Heart left ventricle (tissue), 13 donors: ENCODE data around the gene NCOA3.

Experiments
- POLR2A ChIP-seq, 2 donors: fragments of 450-650 bp; IDR thresholded peaks; one replicate each; pipeline ENCODE4 v1.6.1; 2017; ENCODE audit warnings: antibody characterized with exemption in 2 of 2, mild to moderate bottlenecking in 2 of 2, moderate library complexity in 2 of 2
- TF ChIP-seq, protein P1 (sequence below), 12 donors: fragments of 200-600 bp; sonication (generic) in 4 of 12; IDR thresholded peaks; one replicate each; pipeline versions ENCODE4 v1.5.0 to v1.8.0; 2018 to 2022; ENCODE audit warnings: antibody characterized with exemption in 12 of 12, mild to moderate bottlenecking in 5 of 12
- donor health status: ischemic (EF 13 %, LVEDD 7.1; RV severe dilation, severe dysfunction).
- donor health status: DM: no; HTN: yes; CAD: no.
- donor health status: DM: no; HTN: no; CAD: no.
- donor health status: ischemic (EF 25% LVEDD 6.9; RV normal size, moderate dysfunction).
- donor health status: ischemic (EF 25% LVEDD 5.7; RV mildly dilated, moderate dysfunction).
- donor health status: ischemic (EF 35%, LVEDD 5.7; RV mildly dilated, moderate dysfunction).
- donor health status: nonischemic (EF 11% LVEDD 7.7; RV severe dilation, severe dysfunction).
- donor health status: DM: yes; HTN: yes; CAD: no.
- donor health status: PGD.
- donor health status: ischemic (EF 29% LVEDD 5.4; RV normal size, mild dysfunction).
- donor health status: nonischemic (EF 23%, LVEDD 6.1; RV moderate dilation, normal function).

DNA sequence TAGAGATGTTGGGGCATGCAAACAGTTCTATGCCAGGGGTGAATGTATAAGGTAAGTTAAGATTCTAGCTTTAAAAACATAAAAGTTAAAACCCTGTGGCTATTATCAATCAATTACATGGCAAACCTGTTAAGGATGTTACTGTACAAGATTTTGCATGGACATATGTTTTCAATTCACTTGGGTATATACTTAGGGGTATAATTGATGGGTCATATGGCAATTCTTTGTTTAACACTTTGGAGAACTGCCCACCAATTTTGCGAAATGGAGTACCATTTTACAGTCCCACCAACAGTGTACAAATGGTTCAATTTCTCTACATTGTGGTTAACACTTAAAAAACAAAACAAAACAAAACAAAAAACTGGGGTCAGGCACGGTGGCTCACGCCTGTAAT lies 9.4 kb upstream of the NCOA3 start:
- TF ChIP-seq, protein P1, sequence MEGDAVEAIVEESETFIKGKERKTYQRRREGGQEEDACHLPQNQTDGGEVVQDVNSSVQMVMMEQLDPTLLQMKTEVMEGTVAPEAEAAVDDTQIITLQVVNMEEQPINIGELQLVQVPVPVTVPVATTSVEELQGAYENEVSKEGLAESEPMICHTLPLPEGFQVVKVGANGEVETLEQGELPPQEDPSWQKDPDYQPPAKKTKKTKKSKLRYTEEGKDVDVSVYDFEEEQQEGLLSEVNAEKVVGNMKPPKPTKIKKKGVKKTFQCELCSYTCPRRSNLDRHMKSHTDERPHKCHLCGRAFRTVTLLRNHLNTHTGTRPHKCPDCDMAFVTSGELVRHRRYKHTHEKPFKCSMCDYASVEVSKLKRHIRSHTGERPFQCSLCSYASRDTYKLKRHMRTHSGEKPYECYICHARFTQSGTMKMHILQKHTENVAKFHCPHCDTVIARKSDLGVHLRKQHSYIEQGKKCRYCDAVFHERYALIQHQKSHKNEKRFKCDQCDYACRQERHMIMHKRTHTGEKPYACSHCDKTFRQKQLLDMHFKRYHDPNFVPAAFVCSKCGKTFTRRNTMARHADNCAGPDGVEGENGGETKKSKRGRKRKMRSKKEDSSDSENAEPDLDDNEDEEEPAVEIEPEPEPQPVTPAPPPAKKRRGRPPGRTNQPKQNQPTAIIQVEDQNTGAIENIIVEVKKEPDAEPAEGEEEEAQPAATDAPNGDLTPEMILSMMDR (IDR thresholded peaks at IDR 0.05) = no peak
- TF ChIP-seq POLR2A (IDR thresholded peaks at IDR 0.05) = no peak
